ENCODE data around the gene CCDC83.
"Not testable (repeated sequence)": the region's sequence is repeated elsewhere in the genome, so short reads cannot be mapped to it uniquely, and the experiment has no call there.

Gene CCDC83

GRCh38 chr11:85945296-85945695 lies 90.1 kb downstream of the CCDC83 start:
- DNase-seq (ENCODE audit: low read depth): no peak

DNA sequence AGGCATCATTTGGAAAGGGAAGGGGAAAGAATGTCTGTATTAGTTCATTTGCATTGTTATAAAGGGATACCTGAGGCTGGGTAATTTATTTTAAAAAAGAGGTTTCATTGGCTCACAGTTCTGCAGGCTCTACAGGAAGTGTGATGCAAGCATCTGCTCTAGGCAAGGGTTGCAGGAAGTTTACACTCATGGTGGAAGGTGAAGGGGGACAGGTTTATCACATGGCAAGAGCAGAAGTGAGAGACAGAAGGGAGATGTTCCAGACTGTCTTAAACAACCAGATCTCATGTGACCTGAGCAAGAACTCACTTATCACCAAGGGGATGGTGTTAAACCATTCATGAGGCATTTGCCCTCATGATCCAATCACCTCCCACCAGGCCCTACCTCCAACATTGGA lies 90.6 kb downstream of the CCDC83 start:
- no peak for DNase-seq (ENCODE audit: low read depth)

DNA sequence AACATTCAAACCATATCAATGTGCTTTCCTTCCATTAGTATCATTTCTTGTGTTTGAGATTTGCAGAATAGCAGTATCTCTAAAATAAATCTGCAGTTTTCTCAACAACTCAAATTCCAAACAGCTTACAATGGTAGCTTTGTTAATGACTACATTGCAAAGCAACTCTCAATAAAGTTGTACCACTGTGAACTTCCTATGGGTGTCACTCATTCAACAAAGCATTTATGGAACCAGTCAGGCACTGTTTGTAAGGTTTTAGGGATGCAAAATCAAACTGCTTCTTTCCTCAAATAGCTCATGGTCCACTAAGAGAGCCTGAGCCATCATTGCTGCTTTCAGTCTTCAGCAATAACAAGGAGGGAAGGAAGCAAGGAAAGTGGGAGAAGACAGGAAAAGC lies 91.0 kb downstream of the CCDC83 start:
- no peak for DNase-seq (ENCODE audit: low read depth)

GRCh38 chr11:85947431-85948272 lies 92.5 kb downstream of the CCDC83 start:
- no peak for DNase-seq (ENCODE audit: low read depth)

- DNase-seq (ENCODE audit: low read depth): no peak
Observed at GRCh38 chr11:85948884-85949283, 93.7 kb downstream of the CCDC83 start.

DNA sequence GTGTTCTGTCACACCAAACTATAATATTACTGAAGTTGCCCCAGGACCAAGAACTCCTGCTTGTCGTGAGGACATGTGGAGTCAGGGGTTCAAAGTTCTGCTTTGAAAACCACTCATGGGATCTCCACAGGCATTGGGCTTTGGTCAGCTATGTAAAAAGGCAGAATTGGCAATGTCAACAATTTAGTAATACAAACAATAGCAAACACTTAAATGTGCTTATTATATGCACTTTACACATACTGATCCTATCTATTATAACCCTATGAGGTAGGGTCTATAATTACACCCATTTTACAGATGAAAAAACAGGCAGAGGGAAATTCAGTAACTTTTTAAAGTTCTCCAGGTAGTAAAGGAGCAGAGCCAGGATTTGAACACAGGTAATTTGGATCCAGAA lies 94.6 kb downstream of the CCDC83 start:
- no peak for DNase-seq (ENCODE audit: low read depth)

GRCh38 chr11:85950317-85951048 lies 95.3 kb downstream of the CCDC83 start:
- DNase-seq (ENCODE audit: low read depth): no peak

DNA sequence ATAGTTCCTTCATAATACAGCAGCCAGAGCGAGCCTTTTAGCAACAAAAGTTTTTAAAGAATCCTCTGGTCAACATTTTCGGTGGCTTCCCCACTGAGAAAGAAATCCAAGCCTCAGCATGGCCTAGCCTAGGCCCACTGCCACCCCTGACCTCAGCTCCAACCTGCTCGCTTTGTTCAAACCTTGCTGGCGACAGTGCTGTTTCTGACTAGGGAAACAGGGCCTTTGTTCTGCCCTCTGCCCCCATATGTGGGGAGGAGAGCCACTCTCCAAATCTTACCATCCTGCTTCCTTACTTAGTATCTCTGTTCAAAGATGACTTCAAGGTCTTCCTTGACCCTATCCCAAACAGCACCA lies 95.8 kb downstream of the CCDC83 start:
- no peak for DNase-seq (ENCODE audit: low read depth)

DNA sequence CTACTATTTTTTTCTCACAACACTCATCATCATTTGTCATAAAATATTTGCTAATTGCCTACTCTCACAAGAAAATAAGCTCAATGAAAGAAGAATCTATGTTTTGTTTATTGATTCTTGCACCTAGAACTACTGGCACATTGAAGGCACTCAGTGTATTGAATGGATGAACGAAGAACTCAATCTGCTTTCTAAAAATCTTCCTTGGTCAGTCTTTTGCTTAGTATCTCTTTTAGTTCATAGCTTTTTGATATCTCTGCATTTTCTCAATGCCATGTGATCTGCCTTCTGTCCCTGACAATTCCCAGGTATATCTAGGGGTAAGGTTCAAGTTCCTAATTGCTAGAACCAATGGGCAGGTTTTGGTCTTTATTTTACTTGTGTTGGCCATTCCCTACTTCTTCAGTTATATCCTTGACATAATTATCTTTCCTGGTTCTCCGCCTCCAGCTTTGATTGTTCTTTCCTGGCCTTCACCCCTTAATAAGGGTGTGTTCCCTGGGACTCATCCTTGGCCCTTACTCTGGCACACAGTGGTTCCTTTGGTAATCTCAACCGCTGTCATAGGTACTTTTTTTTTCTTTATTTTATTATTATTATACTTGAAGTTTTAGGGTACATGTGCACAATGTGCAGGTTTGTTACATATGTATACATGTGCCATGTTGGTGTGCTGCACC lies 96.4 kb downstream of the CCDC83 start:
- no peak for DNase-seq (ENCODE audit: low read depth)

DNA sequence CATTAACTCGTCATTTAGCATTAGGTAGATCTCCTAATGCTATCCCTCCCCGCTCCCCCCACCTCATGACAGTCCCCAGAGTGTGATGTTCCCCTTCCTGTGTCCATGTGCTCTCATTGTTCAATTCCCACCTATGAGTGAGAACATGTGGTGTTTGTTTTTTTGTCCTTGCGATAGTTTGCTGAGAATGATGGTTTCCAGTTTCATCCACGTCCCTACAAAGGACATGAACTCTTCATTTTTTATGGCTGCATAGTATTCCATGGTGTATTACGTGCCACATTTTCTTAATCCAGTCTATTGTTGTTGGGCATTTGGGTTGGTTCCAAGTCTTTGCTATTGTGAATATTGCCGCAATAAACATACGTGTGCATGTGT lies 96.9 kb downstream of the CCDC83 start:
- DNase-seq (ENCODE audit: low read depth): not testable (repeated sequence)

DNA sequence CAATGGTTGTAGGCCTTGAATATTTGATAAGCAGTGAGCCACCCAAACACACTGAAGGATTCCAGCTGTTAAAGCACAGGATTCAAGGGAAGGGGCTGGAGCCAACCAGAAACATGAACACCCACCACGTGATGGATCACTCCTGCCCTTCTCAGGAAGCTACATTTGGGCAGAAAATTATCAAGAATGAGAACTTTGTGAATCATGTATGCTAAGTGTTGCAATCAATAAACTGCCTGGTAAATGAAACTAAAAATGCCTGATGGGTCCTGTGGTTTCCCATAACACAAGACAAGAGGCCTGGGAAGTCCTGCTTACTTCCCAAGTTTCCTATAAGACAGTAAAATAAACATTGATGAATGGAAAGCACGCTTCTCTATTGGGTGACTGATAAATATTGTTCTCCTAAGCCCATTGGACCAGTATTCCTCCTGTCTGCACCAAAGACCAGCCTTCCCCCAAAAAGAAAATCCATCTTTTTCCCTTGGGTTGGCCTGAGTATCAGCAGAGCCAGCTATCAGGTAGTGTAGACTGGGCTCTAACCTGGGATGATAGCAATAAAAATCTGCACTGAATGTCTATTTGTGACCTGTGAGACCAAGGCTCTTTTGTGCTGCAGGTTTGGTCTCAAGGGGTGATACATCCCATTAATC lies 98.4 kb downstream of the CCDC83 start:
- DNase-seq (ENCODE audit: low read depth): no peak

- no peak for DNase-seq (ENCODE audit: low read depth)
Observed at GRCh38 chr11:85955531-85955930, 100.3 kb downstream of the CCDC83 start.

DNA sequence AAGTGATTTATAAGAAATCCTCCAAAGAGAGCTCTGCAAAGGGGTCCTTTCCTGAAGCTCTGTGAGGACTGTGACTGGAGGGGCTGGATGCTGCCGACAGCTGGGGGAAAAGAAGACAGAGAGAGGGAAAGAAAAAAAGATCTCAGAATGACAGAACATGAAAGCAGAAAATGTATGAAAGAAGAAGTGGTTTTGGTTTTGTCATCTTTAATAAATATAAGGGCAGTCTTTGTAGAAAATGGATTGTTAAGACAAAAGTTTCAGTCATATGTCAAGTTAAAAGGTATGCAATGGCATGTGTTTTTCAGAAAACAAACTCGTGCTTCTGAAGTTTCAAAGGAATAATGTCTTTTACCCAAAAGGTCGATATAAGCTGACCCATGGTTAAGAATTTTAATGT lies 105.5 kb downstream of the CCDC83 start:
- no peak for DNase-seq (ENCODE audit: low read depth)

- DNase-seq (ENCODE audit: low read depth): no peak
Observed at GRCh38 chr11:85961130-85961529, 105.9 kb downstream of the CCDC83 start.

- DNase-seq (ENCODE audit: low read depth): no peak
Observed at GRCh38 chr11:85961930-85962363, 106.8 kb downstream of the CCDC83 start.

GRCh38 chr11:85965202-85965601 lies 110.0 kb downstream of the CCDC83 start:
- DNase-seq (ENCODE audit: low read depth): no peak

DNA sequence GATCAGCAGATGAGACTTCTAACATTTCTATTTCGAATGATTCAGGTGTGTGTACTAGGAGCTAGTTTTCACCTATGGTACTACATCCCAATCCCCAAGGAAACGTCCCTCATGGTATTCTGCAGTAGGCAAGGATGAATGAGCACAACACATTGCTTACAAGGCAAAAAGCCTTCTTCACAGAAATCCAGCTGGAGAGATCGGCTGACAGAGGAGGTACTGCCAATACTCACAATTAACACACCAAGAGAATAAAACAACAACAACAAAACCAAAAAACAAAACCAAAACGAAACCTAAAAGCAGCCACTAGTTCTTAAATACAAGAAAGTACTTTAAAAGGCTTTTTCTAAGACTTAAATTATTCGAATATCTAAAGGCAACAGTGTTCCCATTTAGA lies 112.3 kb downstream of the CCDC83 start:
- DNase-seq (ENCODE audit: low read depth): no peak

Measured in stimulated activated CD8-positive, alpha-beta memory T cell treated with anti-CD3 and anti-CD28 coated beads, Interleukin-15, amount 100 ng/mL, for 1 hour (primary cell).